Hematopoietic multipotent progenitor cell treated with erythropoietin and hydrocortisone succinate and interleukin-3 and kit ligand, for 17 days (in vitro differentiated cells): ENCODE data around the gene STON1.
"Not testable (repeated sequence)": the region's sequence is repeated elsewhere in the genome, so short reads cannot be mapped to it uniquely, and the experiment has no call there.

Source experiments
- DNase-seq: peaks from one replicate; pipeline ENCODE4 v3.0.0-alpha.2; 2015; ENCODE audit warnings: low spot score

STON1 gene

GRCh38 chr2:48527226-48527885, 2.6 kb upstream of the STON1 start:
- DNase-seq, result no peak

- no peak for DNase-seq
Observed at GRCh38 chr2:48528431-48528830, 1.5 kb upstream of the STON1 start.

- DNase-seq, result no peak
Observed at GRCh38 chr2:48529194-48529593, 760 bp upstream of the STON1 start.

- no peak for DNase-seq
Observed at GRCh38 chr2:48529676-48530032, 300 bp upstream of the STON1 start.

GRCh38 chr2:48531141-48531648, 1.2 kb downstream of the STON1 start:
- no peak for DNase-seq

- DNase-seq, result no peak
Observed at GRCh38 chr2:48532174-48532573, 2.2 kb downstream of the STON1 start.

- DNase-seq, result no peak
Observed at GRCh38 chr2:48532824-48533223, 2.9 kb downstream of the STON1 start.

- no peak for DNase-seq
Observed at GRCh38 chr2:48534781-48535180, 4.8 kb downstream of the STON1 start.

GRCh38 chr2:48540237-48540935, 10.4 kb downstream of the STON1 start:
- no peak for DNase-seq

- DNase-seq, result no peak
Observed at GRCh38 chr2:48541666-48542389, 11.9 kb downstream of the STON1 start.

GRCh38 chr2:48543895-48544294, 13.9 kb downstream of the STON1 start:
- no peak for DNase-seq

- DNase-seq, result no peak
Observed at GRCh38 chr2:48545244-48545643, 15.3 kb downstream of the STON1 start.

GRCh38 chr2:48548840-48549239, 18.9 kb downstream of the STON1 start:
- no peak for DNase-seq

GRCh38 chr2:48549972-48550371, 20.0 kb downstream of the STON1 start:
- no peak for DNase-seq

- DNase-seq, result no peak
Observed at GRCh38 chr2:48551548-48551947, 21.6 kb downstream of the STON1 start.

GRCh38 chr2:48555071-48555470, 25.1 kb downstream of the STON1 start:
- DNase-seq, result not testable (repeated sequence)

GRCh38 chr2:48558456-48558855, 28.5 kb downstream of the STON1 start:
- no peak for DNase-seq

GRCh38 chr2:48560546-48561209, 30.7 kb downstream of the STON1 start:
- DNase-seq, result no peak

GRCh38 chr2:48562281-48562680, 32.3 kb downstream of the STON1 start:
- no peak for DNase-seq

- no peak for DNase-seq
Observed at GRCh38 chr2:48566592-48567310, 36.8 kb downstream of the STON1 start.

GRCh38 chr2:48567671-48568070, 37.7 kb downstream of the STON1 start:
- no peak for DNase-seq

GRCh38 chr2:48568547-48568946, 38.6 kb downstream of the STON1 start:
- DNase-seq, result no peak
